Activated CD4-positive, alpha-beta memory T cell treated with anti-CD3 and anti-CD28 coated beads, Interleukin-2, amount 10 ng/mL, durations not matched to agents 7 days and 5 days (primary cell): ENCODE data around the gene ZNF440. TPM values are rescaled to one million over a fixed set of nuclear protein-coding genes. Genes with fewer than 3 reads are reported as not detected.
"Not testable (repeated sequence)": the region's sequence is repeated elsewhere in the genome, so short reads cannot be mapped to it uniquely, and the experiment has no call there.

Experiments used
- CTCF ChIA-PET: fragments of 350-600 bp; sonication (Branson Sonifier 250); formaldehyde crosslinking; loops from one replicate; lab custom pipeline; 2021; ENCODE audit warnings: antibody characterized with exemption, inconsistent platforms; lab: Charles Lee
- POLR2A ChIA-PET: fragments of 350-600 bp; sonication (Branson Sonifier 250); formaldehyde crosslinking; loops from one replicate; lab custom pipeline; 2021; ENCODE audit warnings: antibody characterized with exemption; lab: Charles Lee
- DNase-seq: peaks from one replicate; pipeline ENCODE4 v3.0.0-alpha.2; 2020
- H3K27ac Mint-ChIP-seq: one replicate; pipeline ENCODE4 v1.8.0; 2021; ENCODE audit warnings: mild to moderate bottlenecking, mixed read lengths
- H3K27me3 Mint-ChIP-seq: one replicate; pipeline ENCODE4 v1.8.0; 2021; ENCODE audit warnings: mixed read lengths
- H3K36me3 Mint-ChIP-seq: one replicate; pipeline ENCODE4 v1.8.0; 2021; ENCODE audit warnings: low read depth, mixed read lengths
- H3K4me1 Mint-ChIP-seq: one replicate; pipeline ENCODE4 v1.8.0; 2021; ENCODE audit warnings: mixed read lengths
- H3K4me3 Mint-ChIP-seq: one replicate; pipeline ENCODE4 v1.8.0; 2021; ENCODE audit warnings: mild to moderate bottlenecking, mixed read lengths
- H3K9me3 Mint-ChIP-seq: one replicate; pipeline ENCODE4 v1.8.0; 2021; ENCODE audit warnings: mixed read lengths
- total RNA-seq, 2 experiments: library from RNA; stranded (reverse); gene quantifications; one replicate each; pipeline ENCODE4 v1.2.3, GENCODE V29; 2021

Gene ZNF440
- total RNA-seq, 2 experiments from 2014 or later = 11.9 to 14.7 TPM

- CTCF ChIA-PET = interaction anchor here (0.5 to 3.2 kb wide), 16 partner anchors 13 to 605 kb away, joined by 3 to 22 read pairs (median 4); partner anchors contain the start of genes ZNF136, ZNF20, ZNF440 and ZNF763
- peaks cover 20% of the 10 kb centered on the region for H3K9me3 Mint-ChIP-seq
- peaks cover 3% of the 10 kb centered on the region for H3K27me3 Mint-ChIP-seq
- peaks cover 2% of the 10 kb centered on the region for H3K36me3 Mint-ChIP-seq
- peaks cover 15% of the 10 kb centered on the region for H3K4me1 Mint-ChIP-seq
- H3K27ac Mint-ChIP-seq = no peak overlapping the region
- peak; percentile 76 for DNase-seq
- POLR2A ChIA-PET = interaction anchor here (0.6 to 1.5 kb wide), 6 partner anchors 10 to 294 kb away, joined by 3 to 6 read pairs (median 4); partner anchors contain the start of genes ZNF440 and ZNF441
- H3K4me3 Mint-ChIP-seq = no peak overlapping the region
Measured at GRCh38 chr19:11797491-11797890, 16.6 kb upstream of the ZNF440 start.

- ChIA-PET POLR2A (interaction anchor here (0.9 to 1.5 kb wide), 6 partner anchors 9 to 292 kb away, joined by 3 to 6 read pairs (median 3); partner anchors contain the start of genes ZNF440 and ZNF441), CTCF (interaction anchor here (0.5 to 3.2 kb wide), 13 partner anchors 12 to 444 kb away, joined by 3 to 22 read pairs (median 5); partner anchors contain the start of genes ZNF136, ZNF20, ZNF440 and ZNF441)
- Mint-ChIP-seq H3K9me3 (peaks cover 20% of the 10 kb centered on the region), H3K27ac (peak within 1 kb of the TSS; percentile 54), H3K36me3 (peaks cover 2% of the 10 kb centered on the region), H3K4me1 (peaks cover 15% of the 10 kb centered on the region), H3K27me3 (peaks cover 3% of the 10 kb centered on the region), H3K4me3 (peak within 1 kb of the TSS; percentile 79)
- peak; percentile 83 for DNase-seq
Measured at GRCh38 chr19:11798391-11799330, 15.4 kb upstream of the ZNF440 start, which contains the start of gene ZNF491. Gene ZNF491, plus strand, starts transcription at chr19:11798523. Its CDS starts 7,431 bp downstream, at chr19:11805954.

GRCh38 chr19:11806354-11807098, 7.5 kb upstream of the ZNF440 start:
- H3K36me3 Mint-ChIP-seq = peaks cover 18% of the 10 kb centered on the region
- H3K9me3 Mint-ChIP-seq = peaks cover 56% of the 10 kb centered on the region
- no peaks in the 10 kb centered on the region for H3K27me3 Mint-ChIP-seq
- H3K4me3 Mint-ChIP-seq = no peak overlapping the region
- ChIA-PET CTCF (no interaction called here), POLR2A (no interaction called here)
- H3K27ac Mint-ChIP-seq = no peak overlapping the region
- DNase-seq = no peak
- no peaks in the 10 kb centered on the region for H3K4me1 Mint-ChIP-seq

- Mint-ChIP-seq H3K36me3 (peaks cover 18% of the 10 kb centered on the region), H3K27me3 (no peaks in the 10 kb centered on the region), H3K4me1 (no peaks in the 10 kb centered on the region), H3K27ac (no peak overlapping the region), H3K9me3 (peaks cover 56% of the 10 kb centered on the region), H3K4me3 (no peak overlapping the region)
- ChIA-PET CTCF (no interaction called here), POLR2A (interaction anchor here (1.5 kb wide), 1 partner anchor 9 kb away, joined by 3 read pairs; the partner anchor contains the start of gene ZNF491)
- DNase-seq = no peak
Measured at GRCh38 chr19:11807099-11807380, 7.0 kb upstream of the ZNF440 start.

GRCh38 chr19:11813703-11814028, 407 bp upstream of the ZNF440 start:
- POLR2A ChIA-PET = interaction anchor here (0.8 to 2.3 kb wide), 5 partner anchors 13 to 519 kb away, joined by 3 to 7 read pairs (median 3); partner anchors contain the start of genes ZNF439 and ZNF563
- Mint-ChIP-seq H3K9me3 (peaks cover 35% of the 10 kb centered on the region), H3K4me3 (peak overlapping the region; percentile 85), H3K36me3 (peaks cover 32% of the 10 kb centered on the region), H3K27me3 (no peaks in the 10 kb centered on the region), H3K4me1 (peaks cover 18% of the 10 kb centered on the region), H3K27ac (peak overlapping the region; percentile 75)
- CTCF ChIA-PET = interaction anchor here (1.7 to 3.1 kb wide), 2 partner anchors 16 to 110 kb away, joined by 8 to 14 read pairs; partner anchors contain the start of gene ZNF491
- no peak for DNase-seq

- peaks cover 18% of the 10 kb centered on the region for H3K4me1 Mint-ChIP-seq
- ChIA-PET POLR2A (interaction anchor here (0.8 to 2.3 kb wide), 5 partner anchors 14 to 518 kb away, joined by 3 to 7 read pairs (median 3); partner anchors contain the start of genes ZNF136 and ZNF563), CTCF (interaction anchor here (1.7 to 3.1 kb wide), 2 partner anchors 17 to 109 kb away, joined by 8 to 14 read pairs; partner anchors contain the start of gene ZNF491)
- no peak overlapping the region for H3K27ac Mint-ChIP-seq
- no peak for DNase-seq
- H3K9me3 Mint-ChIP-seq = peaks cover 31% of the 10 kb centered on the region
- H3K36me3 Mint-ChIP-seq = peaks cover 34% of the 10 kb centered on the region
- peak overlapping the region; percentile 78 for H3K4me3 Mint-ChIP-seq
- H3K27me3 Mint-ChIP-seq = no peaks in the 10 kb centered on the region
Measured at GRCh38 chr19:11814700-11815035, 595 bp downstream of the ZNF440 start.

- POLR2A ChIA-PET = no interaction called here
- DNase-seq = no peak
- Mint-ChIP-seq H3K4me3 (no peak overlapping the region), H3K36me3 (peaks cover 47% of the 10 kb centered on the region), H3K9me3 (peaks cover 36% of the 10 kb centered on the region), H3K4me1 (no peaks in the 10 kb centered on the region), H3K27me3 (no peaks in the 10 kb centered on the region), H3K27ac (no peak overlapping the region)
- CTCF ChIA-PET = no interaction called here
Measured at GRCh38 chr19:11821474-11822109, 7.5 kb downstream of the ZNF440 start.

- Mint-ChIP-seq H3K9me3 (peaks cover 60% of the 10 kb centered on the region), H3K36me3 (peaks cover 75% of the 10 kb centered on the region)
- H3K4me1 Mint-ChIP-seq, H3K27me3 Mint-ChIP-seq, DNase-seq, CTCF ChIA-PET, H3K27ac Mint-ChIP-seq, H3K4me3 Mint-ChIP-seq, POLR2A ChIA-PET: not testable (repeated sequence)
Measured at GRCh38 chr19:11828957-11829876, 15.1 kb downstream of the ZNF440 start.

- Mint-ChIP-seq H3K36me3 (peaks cover 66% of the 10 kb centered on the region), H3K4me3 (no peak overlapping the region), H3K27ac (no peak overlapping the region), H3K4me1 (no peaks in the 10 kb centered on the region), H3K9me3 (peaks cover 67% of the 10 kb centered on the region), H3K27me3 (no peaks in the 10 kb centered on the region)
- no peak for DNase-seq
- POLR2A ChIA-PET = no interaction called here
- CTCF ChIA-PET = no interaction called here
Measured at GRCh38 chr19:11832253-11832912, 18.3 kb downstream of the ZNF440 start.

GRCh38 chr19:11833541-11833940, 19.5 kb downstream of the ZNF440 start:
- Mint-ChIP-seq H3K4me3 (no peak overlapping the region), H3K27me3 (no peaks in the 10 kb centered on the region), H3K9me3 (peaks cover 60% of the 10 kb centered on the region), H3K4me1 (no peaks in the 10 kb centered on the region), H3K36me3 (peaks cover 56% of the 10 kb centered on the region), H3K27ac (no peak overlapping the region)
- ChIA-PET CTCF (no interaction called here), POLR2A (no interaction called here)
- DNase-seq = no peak

- Mint-ChIP-seq H3K36me3 (peaks cover 37% of the 10 kb centered on the region), H3K9me3 (peaks cover 58% of the 10 kb centered on the region)
- H3K27ac Mint-ChIP-seq, DNase-seq, H3K4me1 Mint-ChIP-seq, H3K4me3 Mint-ChIP-seq, H3K27me3 Mint-ChIP-seq, POLR2A ChIA-PET, CTCF ChIA-PET: not testable (repeated sequence)
Measured at GRCh38 chr19:11835626-11836066, 21.6 kb downstream of the ZNF440 start.
